ENCODE results near the gene CENPT.

DNA sequence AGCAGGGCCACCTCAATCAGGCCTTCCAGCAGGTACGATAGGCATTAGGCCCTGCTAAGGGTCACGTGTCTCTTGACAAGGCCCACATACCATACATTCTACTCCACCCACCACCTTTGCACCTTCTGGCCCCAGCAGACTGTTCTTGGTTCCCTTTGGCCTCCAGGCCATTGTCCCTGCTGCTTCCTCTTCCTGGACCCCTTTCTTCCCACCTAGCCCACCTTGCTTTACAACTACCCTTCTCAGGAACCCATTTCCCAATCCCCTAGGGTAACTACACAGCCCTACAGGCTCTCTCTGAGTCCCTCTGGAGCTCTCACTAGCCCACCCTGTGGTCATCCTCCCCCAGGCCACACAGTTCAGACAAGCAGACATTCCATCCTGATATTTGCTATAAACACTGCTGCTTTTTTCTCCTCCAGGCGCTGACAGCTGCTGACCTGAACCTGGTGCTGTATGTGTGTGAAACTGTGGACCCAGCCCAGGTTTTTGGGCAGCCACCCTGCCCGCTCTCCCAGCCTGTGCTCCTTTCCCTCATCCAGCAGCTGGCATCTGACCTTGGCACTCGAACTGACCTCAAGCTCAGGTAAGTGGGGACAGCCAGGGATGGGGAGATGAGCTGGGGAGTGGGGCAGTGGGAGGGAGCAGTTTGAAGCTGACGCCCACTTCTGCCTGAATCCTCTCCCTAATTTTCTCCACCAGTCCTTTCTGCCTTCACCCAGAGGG is 35.8 kb upstream of the CENPT start:
- TF ChIP-seq, protein P1, sequence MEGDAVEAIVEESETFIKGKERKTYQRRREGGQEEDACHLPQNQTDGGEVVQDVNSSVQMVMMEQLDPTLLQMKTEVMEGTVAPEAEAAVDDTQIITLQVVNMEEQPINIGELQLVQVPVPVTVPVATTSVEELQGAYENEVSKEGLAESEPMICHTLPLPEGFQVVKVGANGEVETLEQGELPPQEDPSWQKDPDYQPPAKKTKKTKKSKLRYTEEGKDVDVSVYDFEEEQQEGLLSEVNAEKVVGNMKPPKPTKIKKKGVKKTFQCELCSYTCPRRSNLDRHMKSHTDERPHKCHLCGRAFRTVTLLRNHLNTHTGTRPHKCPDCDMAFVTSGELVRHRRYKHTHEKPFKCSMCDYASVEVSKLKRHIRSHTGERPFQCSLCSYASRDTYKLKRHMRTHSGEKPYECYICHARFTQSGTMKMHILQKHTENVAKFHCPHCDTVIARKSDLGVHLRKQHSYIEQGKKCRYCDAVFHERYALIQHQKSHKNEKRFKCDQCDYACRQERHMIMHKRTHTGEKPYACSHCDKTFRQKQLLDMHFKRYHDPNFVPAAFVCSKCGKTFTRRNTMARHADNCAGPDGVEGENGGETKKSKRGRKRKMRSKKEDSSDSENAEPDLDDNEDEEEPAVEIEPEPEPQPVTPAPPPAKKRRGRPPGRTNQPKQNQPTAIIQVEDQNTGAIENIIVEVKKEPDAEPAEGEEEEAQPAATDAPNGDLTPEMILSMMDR (IDR thresholded peaks at IDR 0.05) = no peak
- TF ChIP-seq POLR2A (IDR thresholded peaks at IDR 0.05) (no peak), POLR2AphosphoS5 (IDR thresholded peaks at IDR 0.05) (no peak), EP300 (IDR thresholded peaks at IDR 0.05) (no peak)
